Cardiac atrium fibroblast (primary cell): ENCODE measurements around the gene CDC42BPB. TPM values are rescaled to one million over a fixed set of nuclear protein-coding genes. Genes with fewer than 3 reads are reported as not detected.

Experiments used
- total RNA-seq: library from RNA; depleted of rRNA; stranded (reverse); fragments of >200 nt; gene quantifications from 2 replicates; pipeline ENCODE4 v1.2.3, GENCODE V29; 2015

The CDC42BPB gene
- total RNA-seq = 74.2 and 75.8 TPM in 2 replicates

GRCh38 chr14:103057372-103058163 is at the start of gene CDC42BPB:
Gene CDC42BPB (minus strand): TSS chr14:103057549. CDS start chr14:103057173, 376 bp downstream.

GRCh38 chr14:103094406-103095209 is 37.3 kb upstream of the CDC42BPB start, which contains the start of gene EXOC3L4:
Gene EXOC3L4 (plus strand): TSS chr14:103094725. CDS start chr14:103100220, 5,495 bp downstream.

GRCh38 chr14:103084021-103084919 is 26.9 kb upstream of the CDC42BPB start, which contains the start of gene LBHD2:
Gene LBHD2 (plus strand): TSS chr14:103084210. CDS start chr14:103086013, 1,803 bp downstream.

GRCh38 chr14:102922490-102923200 is 134.7 kb downstream of the CDC42BPB start, which contains the start of gene AMN:
Gene AMN (plus strand): TSS chr14:102922663. CDS start chr14:102922689, 26 bp downstream.

Other genes starting within 250 kb of the CDC42BPB start
- gene AMN, start 134.9 kb downstream of the CDC42BPB start, total RNA-seq = 0.81 and 0.90 TPM in 2 replicates
- gene LBHD2, start 26.7 kb upstream of the CDC42BPB start, total RNA-seq = not detected in 2 replicates
- gene EXOC3L4, start 37.2 kb upstream of the CDC42BPB start, total RNA-seq = 1.6 TPM in 1 of 2 replicates, not detected in the other
- 95.1 and 113 TPM in 2 replicates for gene TNFAIP2, start 65.9 kb upstream of the CDC42BPB start, total RNA-seq